GM06990 (cell line): ENCODE measurements around the gene AFAP1L1.
A peak's percentile ranks its signal among the peaks of the same experiment; 100 is the strongest.

Experiments
- DNase-seq: peaks from one replicate; pipeline ENCODE4 v3.0.0-alpha.2; 2011; ENCODE audit not compliant: insufficient read length; ENCODE audit errors: extremely low read depth
- H3K27me3 ChIP-seq: replicated peaks from 2 replicates; pipeline ENCODE4 v1.6.0; 2011; ENCODE audit warnings: low read length; ENCODE audit not compliant: control insufficient read depth, insufficient read depth
- H3K36me3 ChIP-seq: 2 replicates; pipeline ENCODE4 v1.5.1; 2011; ENCODE audit warnings: low read length; ENCODE audit not compliant: control insufficient read depth, insufficient read depth
- H3K4me3 ChIP-seq: replicated peaks from 2 replicates; pipeline ENCODE4 v1.5.1; 2011; ENCODE audit warnings: low read depth, mild to moderate bottlenecking, control low read depth, low read length
- TF ChIP-seq, protein P1 (sequence below): IDR thresholded peaks from 2 replicates; pipeline ENCODE4 v1.5.1; 2011; ENCODE audit warnings: low read length, control low read depth, mild to moderate bottlenecking, inconsistent platforms; ENCODE audit not compliant: insufficient read depth, poor library complexity, severe bottlenecking

AFAP1L1 gene

GRCh38 chr5:149271716-149272563, at the start of gene AFAP1L1:
AFAP1L1 (plus strand) TSS chr5:149271859; CDS start chr5:149271969, 110 bp downstream.
- Histone ChIP-seq H3K36me3 (no peaks in the 10 kb centered on the region), H3K4me3 (peak within 1 kb of the TSS; percentile 14; the same call in 1 of the 2 replicates), H3K27me3 (peaks cover 2% of the 10 kb centered on the region; the same call in 1 of the 2 replicates)
- DNase-seq: no peak
- TF ChIP-seq, protein P1, sequence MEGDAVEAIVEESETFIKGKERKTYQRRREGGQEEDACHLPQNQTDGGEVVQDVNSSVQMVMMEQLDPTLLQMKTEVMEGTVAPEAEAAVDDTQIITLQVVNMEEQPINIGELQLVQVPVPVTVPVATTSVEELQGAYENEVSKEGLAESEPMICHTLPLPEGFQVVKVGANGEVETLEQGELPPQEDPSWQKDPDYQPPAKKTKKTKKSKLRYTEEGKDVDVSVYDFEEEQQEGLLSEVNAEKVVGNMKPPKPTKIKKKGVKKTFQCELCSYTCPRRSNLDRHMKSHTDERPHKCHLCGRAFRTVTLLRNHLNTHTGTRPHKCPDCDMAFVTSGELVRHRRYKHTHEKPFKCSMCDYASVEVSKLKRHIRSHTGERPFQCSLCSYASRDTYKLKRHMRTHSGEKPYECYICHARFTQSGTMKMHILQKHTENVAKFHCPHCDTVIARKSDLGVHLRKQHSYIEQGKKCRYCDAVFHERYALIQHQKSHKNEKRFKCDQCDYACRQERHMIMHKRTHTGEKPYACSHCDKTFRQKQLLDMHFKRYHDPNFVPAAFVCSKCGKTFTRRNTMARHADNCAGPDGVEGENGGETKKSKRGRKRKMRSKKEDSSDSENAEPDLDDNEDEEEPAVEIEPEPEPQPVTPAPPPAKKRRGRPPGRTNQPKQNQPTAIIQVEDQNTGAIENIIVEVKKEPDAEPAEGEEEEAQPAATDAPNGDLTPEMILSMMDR: no peak

DNA sequence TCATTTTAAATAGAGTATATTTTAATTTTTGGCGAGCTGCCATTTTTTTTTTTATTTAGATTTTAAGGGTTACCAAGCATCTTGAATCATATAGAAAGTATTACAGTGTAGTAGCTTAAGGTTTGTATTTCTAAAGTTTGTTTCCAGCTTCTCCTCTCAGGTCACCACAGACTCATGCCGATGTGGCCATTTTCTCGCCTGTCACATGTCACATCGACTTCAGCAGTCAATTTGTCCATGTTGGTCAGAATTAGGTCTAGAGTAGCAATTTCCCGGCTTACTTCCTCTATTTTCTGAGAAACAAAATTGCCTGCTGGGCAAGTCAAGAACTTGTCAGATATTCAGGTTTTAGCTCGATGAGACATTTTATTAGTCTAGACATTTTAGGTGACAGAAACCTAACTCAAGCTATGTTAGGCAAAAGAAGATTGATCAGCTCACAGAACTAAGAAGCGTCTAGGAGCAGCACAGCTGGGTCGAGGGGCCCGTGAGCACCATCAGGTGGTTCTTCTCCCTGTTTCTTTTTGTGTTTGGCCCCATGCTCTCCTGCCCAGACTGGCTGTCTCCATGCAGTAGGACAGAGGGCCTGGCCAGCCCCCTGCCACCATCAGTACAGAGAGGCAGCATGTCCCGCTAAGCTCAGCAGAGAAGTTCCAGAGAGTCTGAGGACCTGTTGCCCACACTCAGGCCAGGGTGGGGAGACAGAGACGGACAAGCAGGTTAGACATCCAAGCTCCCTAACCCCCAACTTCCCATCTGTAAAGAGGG, 48.4 kb upstream of the AFAP1L1 start:
- TF ChIP-seq, protein P1: no peak
- DNase-seq: no peak

DNA sequence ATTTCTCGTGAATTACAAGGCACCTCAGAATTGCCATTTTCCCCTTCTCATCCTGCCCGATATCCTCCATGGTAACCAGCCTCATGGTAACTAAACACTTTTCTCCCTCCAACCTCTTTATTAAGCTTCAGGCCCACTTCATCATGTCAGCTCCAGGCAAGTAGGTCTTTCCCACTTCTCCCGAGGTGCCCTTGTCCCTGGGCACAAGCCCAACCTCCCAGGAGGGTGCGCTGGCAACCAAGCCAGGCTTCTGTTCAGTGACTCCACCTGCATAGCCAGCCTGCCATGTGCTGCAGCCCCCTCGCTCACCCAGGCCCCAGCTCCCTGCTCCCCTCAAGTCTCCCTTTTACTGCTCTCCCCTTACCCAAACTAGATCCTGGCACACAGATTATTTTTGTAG, 47.4 kb upstream of the AFAP1L1 start:
- no peaks in the 10 kb centered on the region for H3K27me3 ChIP-seq
- no peak for DNase-seq
- no peak overlapping the region for H3K4me3 ChIP-seq
- TF ChIP-seq, protein P1: no peak
- no peaks in the 10 kb centered on the region for H3K36me3 ChIP-seq

More for the DNA sequence above, 48.4 kb upstream of the AFAP1L1 start:
- Histone ChIP-seq H3K27me3 (no peaks in the 10 kb centered on the region), H3K36me3 (no peaks in the 10 kb centered on the region), H3K4me3 (no peak overlapping the region)

DNA sequence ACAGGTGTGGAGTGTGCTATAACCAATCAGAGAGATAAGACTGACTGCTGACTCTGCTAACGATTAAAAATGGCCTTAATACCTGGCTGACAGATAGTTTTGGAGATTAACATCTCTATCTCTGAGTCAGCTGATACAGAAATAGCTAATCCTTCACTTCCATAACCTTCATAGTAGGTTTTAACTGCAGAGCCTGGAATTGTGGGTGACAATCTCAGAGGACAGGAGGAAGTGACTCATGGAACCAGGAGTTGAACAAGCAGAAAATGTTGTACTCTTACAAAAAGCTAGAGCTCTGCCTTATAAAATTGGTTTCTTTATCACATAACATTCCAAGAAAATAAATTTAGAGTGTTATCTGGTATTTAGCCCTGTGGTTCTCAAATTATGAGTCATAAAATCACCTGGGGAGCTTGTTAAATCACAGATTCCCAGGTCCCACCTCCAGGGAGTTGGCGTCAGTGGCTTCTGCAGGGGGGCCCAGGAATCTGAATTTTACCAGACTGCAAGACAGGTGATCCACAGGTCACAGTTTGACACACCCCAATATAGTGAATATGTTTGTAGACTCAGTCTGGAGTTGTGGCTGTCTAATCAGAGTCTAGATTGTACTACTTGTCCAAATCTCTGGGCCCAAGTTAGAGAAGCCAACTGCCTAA, 44.4 kb upstream of the AFAP1L1 start:
- TF ChIP-seq, protein P1: no peak
- Histone ChIP-seq H3K36me3 (no peaks in the 10 kb centered on the region), H3K27me3 (no peaks in the 10 kb centered on the region; the same call in 1 of the 2 replicates), H3K4me3 (no peak overlapping the region)
- DNase-seq: no peak

- no peaks in the 10 kb centered on the region; the same call in 1 of the 2 replicates for H3K27me3 ChIP-seq
- no peak for DNase-seq
- TF ChIP-seq, protein P1: no peak
- no peaks in the 10 kb centered on the region for H3K36me3 ChIP-seq
- no peak overlapping the region for H3K4me3 ChIP-seq
Measured at GRCh38 chr5:149228618-149229297, 42.9 kb upstream of the AFAP1L1 start.
